GM18909 (cell line): Measurements from ENCODE around the gene CD9.
"Not testable (repeated sequence)": the region's sequence is repeated elsewhere in the genome, so short reads cannot be mapped to it uniquely, and the experiment has no call there.

Source experiments
- ATAC-seq: cut with Tn5 transposase; IDR thresholded peaks from one replicate; pipeline ENCODE4 v1.9.1; 2021; ENCODE audit warnings: mild to moderate bottlenecking; ENCODE audit not compliant: unreplicated experiment, poor library complexity

Gene CD9

GRCh38 chr12:6198051-6198450, 2.1 kb upstream of the CD9 start:
- ATAC-seq = no peak

- ATAC-seq = no peak
Observed at GRCh38 chr12:6198556-6198955, 1.6 kb upstream of the CD9 start.

GRCh38 chr12:6198985-6199530, 1.1 kb upstream of the CD9 start:
- no peak for ATAC-seq

- no peak for ATAC-seq
Observed at GRCh38 chr12:6199531-6200255, 507 bp upstream of the CD9 start.

GRCh38 chr12:6201213-6201608, 1.0 kb downstream of the CD9 start:
- no peak for ATAC-seq

GRCh38 chr12:6201826-6202225, 1.6 kb downstream of the CD9 start:
- no peak for ATAC-seq

- no peak for ATAC-seq
Observed at GRCh38 chr12:6202304-6202703, 2.1 kb downstream of the CD9 start.

- no peak for ATAC-seq
Observed at GRCh38 chr12:6202846-6203245, 2.6 kb downstream of the CD9 start.

- ATAC-seq = no peak
Observed at GRCh38 chr12:6203601-6204000, 3.4 kb downstream of the CD9 start.

- no peak for ATAC-seq
Observed at GRCh38 chr12:6204533-6205143, 4.4 kb downstream of the CD9 start.

GRCh38 chr12:6205144-6205539, 4.9 kb downstream of the CD9 start:
- no peak for ATAC-seq

- ATAC-seq = no peak
Observed at GRCh38 chr12:6205761-6206160, 5.6 kb downstream of the CD9 start.

GRCh38 chr12:6206327-6206726, 6.1 kb downstream of the CD9 start:
- ATAC-seq = no peak

GRCh38 chr12:6207259-6207925, 7.2 kb downstream of the CD9 start:
- no peak for ATAC-seq

GRCh38 chr12:6208130-6208529, 7.9 kb downstream of the CD9 start:
- no peak for ATAC-seq

GRCh38 chr12:6209428-6209827, 9.2 kb downstream of the CD9 start:
- ATAC-seq = not testable (repeated sequence)

- ATAC-seq = no peak
Observed at GRCh38 chr12:6211421-6211869, 11.2 kb downstream of the CD9 start.

GRCh38 chr12:6212086-6212485, 11.9 kb downstream of the CD9 start:
- no peak for ATAC-seq

GRCh38 chr12:6213969-6214368, 13.8 kb downstream of the CD9 start:
- ATAC-seq = no peak

- ATAC-seq = no peak
Observed at GRCh38 chr12:6214633-6215032, 14.4 kb downstream of the CD9 start.

GRCh38 chr12:6215120-6215807, 15.1 kb downstream of the CD9 start:
- no peak for ATAC-seq
